ENCODE results near the gene MYL3.

Gene MYL3

GRCh38 chr3:46883830-46884185 is 20.6 kb upstream of the MYL3 start:
- H3K27ac Mint-ChIP-seq, result no peak overlapping the region
- peaks cover 14% of the 10 kb centered on the region for H3K4me1 Mint-ChIP-seq (ENCODE audit: low read depth)
- H3K27me3 Mint-ChIP-seq, result peaks cover 80% of the 10 kb centered on the region
- intact Hi-C loops (cut with micrococcal nuclease), result no loop called here
- H3K36me3 Mint-ChIP-seq (ENCODE audit: low read depth), result no peaks in the 10 kb centered on the region
- no peak overlapping the region for H3K4me3 Mint-ChIP-seq
- no peaks in the 10 kb centered on the region for H3K9me3 Mint-ChIP-seq

DNA sequence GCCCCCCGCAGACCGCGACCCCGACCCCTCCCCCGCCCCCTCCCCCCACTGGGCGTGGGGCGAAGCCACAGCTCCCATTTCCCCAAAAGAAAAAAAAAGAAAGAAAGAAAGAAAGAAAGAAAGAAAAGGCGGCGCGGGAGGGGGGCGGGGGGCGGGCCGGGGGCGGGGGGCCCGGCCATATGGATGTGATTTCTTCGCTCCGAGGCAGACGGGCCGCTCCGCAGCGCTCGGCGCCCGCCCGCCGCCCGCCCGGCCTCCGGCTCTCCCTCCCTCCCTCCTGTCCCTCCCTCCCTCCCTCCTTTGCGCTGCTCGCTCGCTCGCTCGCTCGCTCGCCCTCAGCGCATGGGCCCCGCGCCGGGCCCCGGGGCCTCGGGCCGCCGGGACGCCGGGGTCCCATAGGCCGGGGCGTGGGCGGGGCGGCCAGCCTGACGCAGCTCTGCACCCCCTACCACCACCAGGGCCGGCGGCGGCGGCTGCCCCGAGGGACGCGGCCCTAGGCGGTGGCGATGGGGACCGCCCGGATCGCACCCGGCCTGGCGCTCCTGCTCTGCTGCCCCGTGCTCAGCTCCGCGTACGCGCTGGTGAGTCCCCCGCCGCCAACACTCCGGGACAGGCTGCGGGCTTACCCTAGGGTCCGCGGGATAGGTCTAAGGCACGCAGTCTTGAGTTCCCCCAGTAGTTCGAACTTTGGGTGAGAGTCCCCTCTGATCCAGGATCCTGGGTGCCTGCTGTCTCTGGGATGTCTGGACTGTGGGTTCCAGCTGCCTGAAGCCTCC is 20.0 kb upstream of the MYL3 start:
- no peak overlapping the region for H3K27ac Mint-ChIP-seq
- H3K4me3 Mint-ChIP-seq, result peak overlapping the region; percentile 68
- peaks cover 79% of the 10 kb centered on the region for H3K27me3 Mint-ChIP-seq
- no peaks in the 10 kb centered on the region for H3K36me3 Mint-ChIP-seq (ENCODE audit: low read depth)
- H3K9me3 Mint-ChIP-seq, result no peaks in the 10 kb centered on the region
- intact Hi-C loops (cut with micrococcal nuclease), result no loop called here
- H3K4me1 Mint-ChIP-seq (ENCODE audit: low read depth), result peaks cover 14% of the 10 kb centered on the region

DNA sequence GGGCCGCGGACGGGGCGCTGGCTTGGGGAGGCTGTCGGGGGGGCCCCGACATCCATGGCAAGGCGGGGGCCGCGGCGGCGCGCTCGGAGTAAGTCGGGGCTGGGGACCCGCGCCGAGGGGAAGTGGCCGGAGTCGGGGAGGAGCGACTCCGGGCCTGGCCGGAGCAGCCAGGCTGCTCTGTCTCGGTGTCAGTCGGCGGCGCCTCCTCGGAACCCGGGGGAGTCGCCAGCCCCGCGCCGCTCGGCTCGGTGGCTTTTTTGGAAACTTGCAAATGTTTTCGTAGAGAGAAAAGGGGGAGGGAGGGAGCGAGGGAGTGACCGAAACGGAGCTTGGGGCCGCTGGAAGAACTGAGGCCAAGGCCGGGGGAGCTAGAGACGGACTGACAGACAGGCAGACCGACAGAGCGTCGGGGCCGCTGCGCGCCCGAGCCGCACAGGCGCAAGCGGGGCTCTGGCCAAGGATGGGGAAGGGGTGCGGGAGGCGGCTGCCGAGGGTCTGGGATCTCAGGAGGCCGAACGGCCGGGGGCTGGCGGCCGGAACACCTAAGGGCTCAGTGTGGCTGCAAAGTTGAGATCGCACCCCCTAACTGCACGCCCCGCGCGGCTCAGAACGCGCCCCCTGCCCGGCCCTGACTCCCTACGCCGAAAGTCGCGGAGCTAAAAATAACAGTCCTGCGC is 19.3 kb upstream of the MYL3 start:
- H3K27me3 Mint-ChIP-seq, result peaks cover 80% of the 10 kb centered on the region
- H3K4me1 Mint-ChIP-seq (ENCODE audit: low read depth), result peaks cover 14% of the 10 kb centered on the region
- no peaks in the 10 kb centered on the region for H3K36me3 Mint-ChIP-seq (ENCODE audit: low read depth)
- no peaks in the 10 kb centered on the region for H3K9me3 Mint-ChIP-seq
- H3K27ac Mint-ChIP-seq, result no peak overlapping the region
- H3K4me3 Mint-ChIP-seq, result peak overlapping the region; percentile 68
- intact Hi-C loops (cut with micrococcal nuclease), result no loop called here

GRCh38 chr3:46881596-46882376 is 18.5 kb upstream of the MYL3 start:
- Mint-ChIP-seq H3K36me3 (ENCODE audit: low read depth) (no peaks in the 10 kb centered on the region), H3K27me3 (peaks cover 78% of the 10 kb centered on the region), H3K9me3 (no peaks in the 10 kb centered on the region), H3K4me3 (peak overlapping the region; percentile 66), H3K27ac (no peak overlapping the region), H3K4me1 (ENCODE audit: low read depth) (peaks cover 14% of the 10 kb centered on the region)
- intact Hi-C loops (cut with micrococcal nuclease), result no loop called here

- Mint-ChIP-seq H3K9me3 (no peaks in the 10 kb centered on the region), H3K27ac (no peak overlapping the region), H3K4me1 (ENCODE audit: low read depth) (peaks cover 14% of the 10 kb centered on the region), H3K27me3 (peaks cover 72% of the 10 kb centered on the region), H3K4me3 (no peak overlapping the region), H3K36me3 (ENCODE audit: low read depth) (no peaks in the 10 kb centered on the region)
- intact Hi-C loops (cut with micrococcal nuclease), result no loop called here
Measured at GRCh38 chr3:46880884-46881595, 17.8 kb upstream of the MYL3 start.

DNA sequence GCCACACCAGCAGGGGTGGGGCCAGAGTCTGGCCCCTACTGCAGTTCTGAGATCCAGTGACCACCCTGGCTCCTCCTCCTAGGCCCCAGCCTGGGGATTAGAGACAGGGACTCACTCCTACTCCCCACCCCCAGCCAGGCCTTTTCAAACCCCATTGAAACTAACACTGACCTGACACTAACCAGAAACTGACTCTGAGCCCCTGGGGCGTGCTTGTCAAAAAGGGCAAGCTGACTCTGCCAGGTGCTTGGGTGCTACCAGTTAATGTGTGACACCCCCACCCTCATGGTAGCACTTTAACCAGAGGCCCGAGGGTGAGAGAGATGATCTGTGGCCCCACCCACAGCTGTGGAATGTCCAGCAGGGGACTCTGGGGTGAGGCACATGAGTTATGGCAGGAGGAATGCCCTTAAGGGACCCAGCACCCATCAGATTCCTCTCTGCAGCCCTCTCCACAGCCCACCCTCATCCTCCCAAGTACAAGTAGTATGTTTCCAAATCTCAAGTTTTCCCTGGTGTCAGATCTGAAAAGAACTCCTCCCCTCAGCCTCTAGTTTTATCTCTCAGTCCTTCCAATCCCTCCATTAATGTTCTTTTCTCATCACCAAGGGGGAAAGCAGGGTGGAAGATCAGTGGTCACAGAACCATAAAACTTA is 15.7 kb upstream of the MYL3 start:
- no peaks in the 10 kb centered on the region for H3K9me3 Mint-ChIP-seq
- intact Hi-C loops (cut with micrococcal nuclease), result no loop called here
- no peak overlapping the region for H3K27ac Mint-ChIP-seq
- H3K4me3 Mint-ChIP-seq, result no peak overlapping the region
- peaks cover 70% of the 10 kb centered on the region for H3K27me3 Mint-ChIP-seq
- no peaks in the 10 kb centered on the region for H3K36me3 Mint-ChIP-seq (ENCODE audit: low read depth)
- peaks cover 14% of the 10 kb centered on the region for H3K4me1 Mint-ChIP-seq (ENCODE audit: low read depth)

- intact Hi-C loops (cut with micrococcal nuclease), result no loop called here
- H3K4me1 Mint-ChIP-seq (ENCODE audit: low read depth), result peaks cover 20% of the 10 kb centered on the region
- no peak within 1 kb of the TSS for H3K27ac Mint-ChIP-seq
- H3K9me3 Mint-ChIP-seq, result no peaks in the 10 kb centered on the region
- H3K4me3 Mint-ChIP-seq, result no peak within 1 kb of the TSS
- peaks cover 72% of the 10 kb centered on the region for H3K27me3 Mint-ChIP-seq
- H3K36me3 Mint-ChIP-seq (ENCODE audit: low read depth), result no peaks in the 10 kb centered on the region
Measured at GRCh38 chr3:46877406-46878125, 14.3 kb upstream of the MYL3 start, which contains the start of gene PTH1R. PTH1R (plus strand) TSS chr3:46877721; CDS start chr3:46883560, 5,839 bp downstream.

- Mint-ChIP-seq H3K27ac (no peak overlapping the region), H3K4me3 (no peak overlapping the region), H3K9me3 (no peaks in the 10 kb centered on the region), H3K4me1 (ENCODE audit: low read depth) (peaks cover 13% of the 10 kb centered on the region), H3K36me3 (ENCODE audit: low read depth) (no peaks in the 10 kb centered on the region), H3K27me3 (peaks cover 66% of the 10 kb centered on the region)
- intact Hi-C loops (cut with micrococcal nuclease), result no loop called here
Measured at GRCh38 chr3:46876313-46877300, 13.4 kb upstream of the MYL3 start.

DNA sequence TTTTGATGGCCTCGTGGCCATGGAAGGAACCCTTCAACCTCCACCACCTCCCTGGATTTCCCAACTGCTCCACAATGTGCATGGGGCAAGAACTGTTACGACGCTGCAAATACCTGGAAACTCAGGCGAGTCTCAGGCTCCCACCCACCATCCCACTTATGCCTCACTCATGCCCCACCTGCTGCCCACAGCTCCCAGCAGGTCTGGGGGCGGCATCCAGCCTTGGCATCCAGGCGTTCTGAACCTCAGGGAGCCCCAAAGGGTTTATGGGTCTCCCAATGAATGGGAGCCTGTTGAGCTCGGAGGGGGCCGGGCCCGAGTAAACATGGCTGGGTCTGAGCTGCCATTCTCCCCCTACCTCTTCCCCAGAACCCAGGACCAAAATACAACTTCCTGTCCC is 12.3 kb upstream of the MYL3 start:
- peaks cover 55% of the 10 kb centered on the region for H3K27me3 Mint-ChIP-seq

GRCh38 chr3:46874430-46874829 is 11.2 kb upstream of the MYL3 start:
- Mint-ChIP-seq H3K9me3 (no peaks in the 10 kb centered on the region), H3K27me3 (peaks cover 49% of the 10 kb centered on the region), H3K27ac (no peak overlapping the region), H3K4me1 (ENCODE audit: low read depth) (peaks cover 8% of the 10 kb centered on the region), H3K36me3 (ENCODE audit: low read depth) (no peaks in the 10 kb centered on the region), H3K4me3 (no peak overlapping the region)
- intact Hi-C loops (cut with micrococcal nuclease), result no loop called here

More for the DNA sequence above, 12.3 kb upstream of the MYL3 start:
- H3K4me3 Mint-ChIP-seq, result no peak overlapping the region
- H3K27ac Mint-ChIP-seq, result no peak overlapping the region
- H3K9me3 Mint-ChIP-seq, result no peaks in the 10 kb centered on the region
- intact Hi-C loops (cut with micrococcal nuclease), result no loop called here
- H3K36me3 Mint-ChIP-seq (ENCODE audit: low read depth), result no peaks in the 10 kb centered on the region
- peaks cover 8% of the 10 kb centered on the region for H3K4me1 Mint-ChIP-seq (ENCODE audit: low read depth)

DNA sequence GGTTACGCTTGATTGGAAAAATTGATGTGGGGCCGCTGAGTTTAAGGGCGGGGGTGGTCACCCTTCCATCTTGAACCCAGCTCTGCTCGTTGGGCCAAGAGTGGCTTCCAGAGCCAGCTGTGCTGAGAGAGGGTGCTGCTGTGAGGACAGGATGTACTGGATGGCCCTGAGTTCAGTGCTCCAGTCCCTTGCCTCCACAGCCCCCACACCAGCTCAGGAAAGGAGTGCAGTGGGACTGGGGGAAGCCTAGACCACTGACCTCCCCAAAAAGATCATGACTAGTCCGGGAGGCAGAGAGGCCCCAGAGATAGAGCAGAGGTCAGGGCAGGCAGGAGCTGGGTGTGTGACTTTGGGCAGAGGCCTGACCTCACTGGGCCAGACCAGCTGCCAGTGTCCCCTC is 10.3 kb upstream of the MYL3 start:
- Mint-ChIP-seq H3K27me3 (peaks cover 42% of the 10 kb centered on the region), H3K4me1 (ENCODE audit: low read depth) (peaks cover 8% of the 10 kb centered on the region), H3K36me3 (ENCODE audit: low read depth) (no peaks in the 10 kb centered on the region), H3K4me3 (no peak overlapping the region), H3K27ac (no peak overlapping the region), H3K9me3 (no peaks in the 10 kb centered on the region)
- intact Hi-C loops (cut with micrococcal nuclease), result no loop called here

GRCh38 chr3:46871222-46871621 is 8.0 kb upstream of the MYL3 start:
- H3K9me3 Mint-ChIP-seq, result no peaks in the 10 kb centered on the region
- intact Hi-C loops (cut with micrococcal nuclease), result no loop called here
- peaks cover 38% of the 10 kb centered on the region for H3K27me3 Mint-ChIP-seq
- no peak overlapping the region for H3K27ac Mint-ChIP-seq
- H3K4me1 Mint-ChIP-seq (ENCODE audit: low read depth), result peaks cover 8% of the 10 kb centered on the region
- H3K36me3 Mint-ChIP-seq (ENCODE audit: low read depth), result no peaks in the 10 kb centered on the region
- no peak overlapping the region for H3K4me3 Mint-ChIP-seq

Measured in dendritic cell treated with granulocyte-macrophage colony-stimulating factor and Interleukin-4, amounts not matched to agents 40 ng/mL and 50 ng/mL, for 4 days (primary cell).